ENCODE data around the gene HS2ST1.

The HS2ST1 gene

GRCh38 chr1:87141556-87141955, 227.1 kb downstream of the HS2ST1 start:
- no peak for DNase-seq

GRCh38 chr1:87143413-87144135, 229.1 kb downstream of the HS2ST1 start:
- no peak for DNase-seq

DNA sequence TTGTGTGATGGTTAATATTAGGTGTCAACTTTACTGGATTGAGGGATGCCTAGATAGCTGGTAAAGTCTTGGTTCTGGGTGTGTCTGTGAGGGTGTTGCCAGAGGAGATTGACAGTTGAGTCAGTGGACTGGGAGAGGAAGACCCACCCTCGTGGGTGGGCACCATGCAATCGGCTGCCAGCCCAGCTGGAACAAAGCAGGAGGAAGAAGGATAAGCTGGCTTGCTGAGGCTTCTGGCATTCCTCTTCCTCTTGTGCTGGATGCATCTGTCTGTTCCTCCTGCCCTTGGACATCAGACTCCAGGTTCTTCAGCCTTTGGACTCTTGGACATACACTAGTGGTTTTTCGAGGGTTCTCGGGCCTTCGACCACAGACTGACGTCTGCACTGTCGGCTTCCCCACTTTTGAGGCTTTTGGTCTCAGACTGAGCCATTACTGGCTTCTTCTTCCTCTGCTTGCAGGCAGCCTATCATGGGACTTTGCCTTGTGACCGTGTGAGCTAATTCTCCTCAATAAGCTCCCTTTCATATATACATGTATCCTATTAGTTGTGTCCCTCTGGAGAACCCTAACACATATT, 230.0 kb downstream of the HS2ST1 start:
- no peak for DNase-seq

DNA sequence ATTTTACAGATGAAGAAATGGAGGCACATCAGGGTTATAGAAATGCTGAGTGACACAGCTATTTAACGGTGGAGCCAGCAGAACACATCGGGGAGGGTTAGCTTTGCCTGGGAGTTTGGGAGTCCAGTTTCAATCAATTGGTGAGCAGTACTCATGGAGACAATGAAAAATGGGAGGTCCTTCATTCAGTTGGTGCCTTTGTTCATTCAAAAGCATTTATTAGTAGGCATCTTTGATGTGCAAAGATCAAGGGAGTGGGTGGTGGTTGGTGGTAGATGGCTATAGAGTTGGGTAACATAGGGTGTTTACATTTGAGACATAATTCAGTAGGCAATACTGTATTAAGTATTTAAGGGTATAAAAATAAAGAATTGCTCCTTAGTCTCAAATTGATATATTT, 230.5 kb downstream of the HS2ST1 start:
- DNase-seq = no peak

GRCh38 chr1:87146538-87146937, 232.1 kb downstream of the HS2ST1 start:
- DNase-seq = no peak

GRCh38 chr1:87146986-87147385, 232.6 kb downstream of the HS2ST1 start:
- no peak for DNase-seq

DNA sequence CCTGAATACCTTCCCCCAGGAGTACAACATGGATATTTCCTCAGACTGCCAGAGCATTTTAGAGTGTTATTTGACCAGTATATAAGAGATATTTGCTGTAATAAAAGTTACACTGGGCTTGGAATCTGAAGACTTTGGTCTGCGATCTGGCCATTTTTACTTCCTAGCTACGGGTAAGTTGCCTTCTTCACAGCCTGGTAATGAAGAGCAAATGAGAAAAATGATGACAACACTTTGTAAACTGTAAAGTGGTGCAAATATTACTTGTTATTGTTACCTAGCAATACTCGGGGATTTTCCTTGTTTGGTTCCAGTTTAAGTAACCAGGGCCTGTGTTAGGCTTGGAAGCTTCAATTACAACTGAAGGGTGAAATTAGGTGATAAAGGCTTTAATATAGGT, 233.4 kb downstream of the HS2ST1 start:
- DNase-seq = no peak

DNA sequence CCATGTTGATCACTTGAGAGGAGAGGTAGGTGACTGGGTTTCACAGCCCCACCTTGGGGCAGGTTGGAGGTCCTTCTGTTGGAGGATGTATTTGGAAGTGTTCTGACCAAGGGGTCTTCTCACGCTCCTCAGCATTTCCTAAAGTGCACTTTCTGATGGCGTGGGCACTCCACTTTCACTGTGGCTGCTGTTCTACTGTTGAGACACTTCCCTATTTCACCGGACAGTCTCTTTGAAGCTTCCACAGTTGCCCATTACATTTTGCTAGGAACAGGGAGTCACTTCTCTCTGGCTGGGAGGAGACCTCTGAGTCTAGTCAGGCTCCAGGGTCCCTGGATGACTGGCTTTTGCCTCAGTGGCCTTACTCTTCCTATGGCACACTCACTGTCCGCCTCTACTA, 234.2 kb downstream of the HS2ST1 start:
- no peak for DNase-seq

DNA sequence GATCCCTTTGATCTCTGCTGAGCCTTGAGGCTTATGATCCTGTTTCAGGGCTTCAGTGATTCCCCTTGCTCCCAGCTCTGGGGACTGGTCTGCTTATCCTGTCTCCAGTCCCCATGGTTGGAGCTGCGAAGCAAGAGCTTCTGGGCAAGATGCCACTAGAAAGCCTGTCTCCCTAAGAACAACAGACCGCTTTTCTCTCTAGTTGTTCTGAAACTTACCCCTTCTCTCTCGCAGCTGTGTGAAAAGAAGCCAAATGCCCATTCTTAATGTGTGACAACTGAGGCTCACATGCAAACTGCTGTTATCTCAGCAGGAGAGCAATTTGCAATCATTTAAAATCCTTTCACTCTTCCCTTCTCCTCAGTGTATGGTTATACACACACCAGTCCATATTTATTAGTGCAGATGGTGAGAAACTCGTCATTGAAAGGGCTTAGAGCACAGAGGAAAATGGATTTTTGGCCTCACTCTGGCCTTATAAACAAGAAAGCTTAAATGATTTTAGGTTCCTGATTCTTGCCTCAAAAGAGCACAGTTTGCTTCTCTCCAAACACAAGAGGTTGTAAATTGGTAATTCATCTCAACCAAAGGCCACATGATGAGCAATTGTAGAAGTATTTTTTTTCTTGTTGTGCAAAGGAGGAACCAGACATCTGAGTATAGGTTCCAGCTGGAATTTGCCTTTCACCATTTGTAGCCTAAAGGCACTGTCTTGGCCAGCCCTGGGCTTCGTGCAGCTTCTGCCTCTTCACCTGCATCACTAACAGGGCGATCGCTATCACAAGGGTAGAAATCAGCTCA, 235.0 kb downstream of the HS2ST1 start:
- peak; percentile 62 for DNase-seq

- DNase-seq = no peak
These were observed 235.7 kb downstream of the HS2ST1 start for GRCh38 chr1:87150143-87150542.

GRCh38 chr1:87151500-87152421, 237.3 kb downstream of the HS2ST1 start:
- peak; percentile 70 for DNase-seq

- DNase-seq = no peak
These were observed 239.9 kb downstream of the HS2ST1 start for GRCh38 chr1:87154384-87154783.

- no peak for DNase-seq
These were observed 240.7 kb downstream of the HS2ST1 start for GRCh38 chr1:87155170-87155569.

DNA sequence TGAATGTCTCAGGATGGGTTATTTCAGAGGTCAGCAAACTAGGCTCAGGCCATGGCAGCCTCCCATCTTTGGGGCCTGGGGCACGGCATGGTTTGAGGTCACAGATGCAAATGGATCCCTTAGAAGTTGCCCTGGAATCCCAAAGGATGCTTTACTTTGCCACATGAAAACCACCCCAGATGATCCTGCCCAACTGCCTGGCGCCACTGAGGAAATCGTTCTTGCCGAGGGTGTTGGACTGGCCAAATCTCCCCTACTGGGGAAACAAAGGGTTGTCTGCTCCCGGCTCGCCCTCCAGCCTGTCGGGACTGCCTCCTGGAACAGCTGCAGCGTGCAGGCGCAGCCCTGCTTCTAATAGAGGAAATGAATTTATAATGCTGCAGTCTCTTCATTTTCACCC, 241.2 kb downstream of the HS2ST1 start:
- no peak for DNase-seq

- no peak for DNase-seq
These were observed 241.7 kb downstream of the HS2ST1 start for GRCh38 chr1:87156124-87156523.

DNA sequence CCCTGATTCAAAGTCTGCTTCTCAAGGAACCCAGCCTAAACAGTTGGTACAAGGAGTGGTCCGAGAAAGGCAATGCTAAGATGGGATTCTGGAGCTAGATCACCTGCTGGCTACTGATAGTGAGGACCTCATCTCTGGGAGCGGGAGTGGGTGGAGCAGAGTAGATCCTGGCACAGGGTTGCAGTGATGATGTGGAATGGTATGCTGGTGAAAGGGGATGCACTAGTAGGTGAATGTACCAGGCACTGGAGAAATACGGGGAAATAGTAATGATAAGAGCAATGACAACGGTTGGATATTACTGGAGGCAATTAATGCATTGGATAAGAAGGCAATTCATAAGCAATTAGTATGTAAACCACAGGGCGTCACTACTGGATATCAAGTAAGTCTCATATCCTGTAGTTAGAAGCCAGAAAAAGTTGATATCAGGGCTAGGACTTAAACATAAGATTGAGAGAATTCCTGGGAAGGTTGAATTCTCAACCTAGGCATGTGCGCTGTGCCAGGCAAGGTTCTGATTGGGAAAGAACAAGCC, 245.0 kb downstream of the HS2ST1 start:
- DNase-seq = no peak

Data from fibroblast of skin of back (primary cell).